ENCODE data around the gene BBS1. TPM values are rescaled to one million over a fixed set of nuclear protein-coding genes. Genes with fewer than 3 reads are reported as not detected.

BBS1 gene
- total RNA-seq, 1 donor from 2014 or later, result 33.5 TPM

DNA sequence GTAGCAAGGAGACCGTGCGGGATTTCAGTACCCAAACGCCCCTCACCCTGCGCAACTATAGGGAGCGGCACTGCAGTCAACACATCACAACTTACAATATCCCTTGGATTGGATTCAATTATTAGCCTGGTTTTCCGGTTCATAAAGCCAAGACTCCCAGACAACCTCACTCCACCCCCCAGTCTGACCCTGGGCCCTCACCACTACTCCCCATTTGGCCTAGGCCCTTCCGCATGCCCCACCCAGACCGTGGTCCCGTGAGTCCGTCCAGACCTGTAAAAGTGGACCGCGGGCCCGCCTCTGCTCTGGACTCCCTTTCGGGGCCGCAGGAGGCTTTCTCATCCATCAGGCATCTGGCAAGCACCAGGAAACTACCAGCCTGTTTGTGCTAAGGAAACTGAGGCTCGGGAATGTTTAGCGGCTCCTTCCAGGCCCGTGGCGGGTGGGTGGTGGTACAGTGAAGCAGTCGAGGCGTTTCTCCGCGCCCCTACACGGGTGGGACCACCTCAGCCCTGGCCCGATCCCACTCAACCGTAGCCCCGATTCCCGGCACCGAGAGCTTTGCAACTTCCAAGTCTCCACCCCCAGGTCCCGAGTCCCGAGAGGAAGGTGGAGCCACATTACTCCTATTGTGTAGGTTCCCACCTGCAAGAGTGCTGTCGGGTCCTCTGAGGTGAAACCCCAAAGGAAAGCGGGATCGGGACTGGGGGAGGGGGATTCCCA, 30.9 kb upstream of the BBS1 start:
- ATAC-seq, result peak; percentile 55
- Histone ChIP-seq H3K9me3 (no peaks in the 10 kb centered on the region), H3K27ac (peak overlapping the region; percentile 98), H3K36me3 (peaks cover 19% of the 10 kb centered on the region), H3K4me1 (peaks cover 15% of the 10 kb centered on the region), H3K27me3 (no peaks in the 10 kb centered on the region), H3K4me3 (peak overlapping the region; percentile 94)
- TF ChIP-seq, protein P1, sequence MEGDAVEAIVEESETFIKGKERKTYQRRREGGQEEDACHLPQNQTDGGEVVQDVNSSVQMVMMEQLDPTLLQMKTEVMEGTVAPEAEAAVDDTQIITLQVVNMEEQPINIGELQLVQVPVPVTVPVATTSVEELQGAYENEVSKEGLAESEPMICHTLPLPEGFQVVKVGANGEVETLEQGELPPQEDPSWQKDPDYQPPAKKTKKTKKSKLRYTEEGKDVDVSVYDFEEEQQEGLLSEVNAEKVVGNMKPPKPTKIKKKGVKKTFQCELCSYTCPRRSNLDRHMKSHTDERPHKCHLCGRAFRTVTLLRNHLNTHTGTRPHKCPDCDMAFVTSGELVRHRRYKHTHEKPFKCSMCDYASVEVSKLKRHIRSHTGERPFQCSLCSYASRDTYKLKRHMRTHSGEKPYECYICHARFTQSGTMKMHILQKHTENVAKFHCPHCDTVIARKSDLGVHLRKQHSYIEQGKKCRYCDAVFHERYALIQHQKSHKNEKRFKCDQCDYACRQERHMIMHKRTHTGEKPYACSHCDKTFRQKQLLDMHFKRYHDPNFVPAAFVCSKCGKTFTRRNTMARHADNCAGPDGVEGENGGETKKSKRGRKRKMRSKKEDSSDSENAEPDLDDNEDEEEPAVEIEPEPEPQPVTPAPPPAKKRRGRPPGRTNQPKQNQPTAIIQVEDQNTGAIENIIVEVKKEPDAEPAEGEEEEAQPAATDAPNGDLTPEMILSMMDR (IDR thresholded peaks at IDR 0.05), result no peak
- DNase-seq, result peak; percentile 81
- intact Hi-C loops (cut with DNase I), result no loop called here

DNA sequence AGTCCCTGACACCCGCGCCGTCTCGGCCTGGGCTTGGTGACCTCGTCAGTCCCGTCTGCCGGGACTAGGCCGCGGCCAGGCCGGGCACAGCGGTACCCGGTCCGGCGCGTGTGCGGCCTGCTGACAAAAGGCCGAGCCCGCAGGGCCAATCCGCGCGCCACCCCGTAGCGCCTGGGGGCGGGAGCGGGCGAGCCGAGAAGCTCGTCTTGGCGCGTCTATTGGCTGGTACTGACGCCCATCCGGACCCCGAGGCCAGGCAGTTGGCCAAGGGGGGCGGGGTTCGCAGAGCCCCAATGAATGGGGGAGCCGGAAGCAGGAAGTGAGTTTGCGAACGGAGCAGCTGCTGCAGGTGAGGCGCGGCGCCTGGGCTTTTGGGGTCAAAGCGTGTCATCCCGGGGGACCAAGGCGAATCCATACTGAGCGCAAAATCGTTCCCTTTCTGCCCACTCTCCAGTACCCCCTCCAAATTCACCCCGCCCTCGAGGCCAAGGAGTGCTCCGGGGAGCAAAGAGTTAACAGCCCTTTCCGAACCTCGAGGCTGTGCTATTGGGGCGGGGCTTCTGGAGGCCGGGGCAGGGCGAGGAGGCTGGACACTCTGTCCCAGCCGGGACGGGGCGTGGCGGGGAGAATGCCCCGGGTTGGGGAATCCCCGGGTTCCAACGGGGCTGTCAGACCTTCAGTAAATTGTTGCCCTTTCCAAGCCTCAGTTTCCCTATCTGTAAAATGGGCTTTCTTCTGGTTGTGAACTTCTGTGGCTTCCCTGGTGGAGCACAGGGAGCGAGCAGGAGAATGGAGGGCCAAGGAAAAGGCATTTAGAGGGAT, 30.1 kb upstream of the BBS1 start, which contains the start of gene DPP3:
Gene DPP3 (plus strand): TSS at position 318 of the 822 bp plus-strand sequence. CDS start 1,767 bp downstream, outside the sequence.
- Histone ChIP-seq H3K4me1 (peaks cover 15% of the 10 kb centered on the region), H3K9me3 (no peaks in the 10 kb centered on the region), H3K27ac (peak within 1 kb of the TSS; percentile 98), H3K27me3 (no peaks in the 10 kb centered on the region), H3K36me3 (peaks cover 22% of the 10 kb centered on the region), H3K4me3 (peak within 1 kb of the TSS; percentile 94)
- TF ChIP-seq, protein P1 (IDR thresholded peaks at IDR 0.05), result no peak
- intact Hi-C loops (cut with DNase I), result no loop called here
- DNase-seq (peak; percentile 99), ATAC-seq (peak; percentile 96)

DNA sequence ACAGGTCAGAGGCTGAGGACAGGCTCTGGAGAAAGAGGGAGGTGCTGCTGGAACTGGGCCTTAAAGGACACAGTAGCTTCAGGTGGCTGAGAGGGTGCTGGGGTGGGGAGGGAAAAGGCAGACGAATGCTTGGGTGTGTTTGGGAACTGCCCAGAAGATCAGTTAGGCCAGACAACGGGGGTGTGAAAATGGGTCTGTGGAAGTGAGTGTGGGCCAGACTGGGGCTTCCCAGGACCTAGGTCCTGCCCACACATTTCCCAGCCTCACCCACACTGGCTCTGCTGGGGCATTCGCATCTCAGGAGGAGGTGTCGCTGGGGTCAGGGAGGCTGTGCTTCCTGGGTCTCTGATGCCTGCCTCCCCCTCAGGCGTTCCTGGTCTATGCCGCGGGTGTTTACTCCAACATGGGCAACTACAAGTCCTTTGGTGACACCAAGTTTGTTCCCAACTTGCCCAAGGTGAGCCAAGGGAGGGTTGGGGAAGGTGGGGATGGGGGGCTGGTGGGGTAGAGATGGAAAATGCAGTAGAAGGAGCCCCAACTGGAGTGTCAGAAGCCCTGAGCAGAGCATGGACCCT, 25.5 kb upstream of the BBS1 start:
- DNase-seq, result no peak
- intact Hi-C loops (cut with DNase I), result no loop called here
- TF ChIP-seq, protein P1 (IDR thresholded peaks at IDR 0.05), result no peak
- Histone ChIP-seq H3K27me3 (no peaks in the 10 kb centered on the region), H3K4me3 (no peak overlapping the region), H3K9me3 (no peaks in the 10 kb centered on the region), H3K27ac (no peak overlapping the region), H3K36me3 (peaks cover 48% of the 10 kb centered on the region), H3K4me1 (peaks cover 6% of the 10 kb centered on the region)
- ATAC-seq, result no peak

DNA sequence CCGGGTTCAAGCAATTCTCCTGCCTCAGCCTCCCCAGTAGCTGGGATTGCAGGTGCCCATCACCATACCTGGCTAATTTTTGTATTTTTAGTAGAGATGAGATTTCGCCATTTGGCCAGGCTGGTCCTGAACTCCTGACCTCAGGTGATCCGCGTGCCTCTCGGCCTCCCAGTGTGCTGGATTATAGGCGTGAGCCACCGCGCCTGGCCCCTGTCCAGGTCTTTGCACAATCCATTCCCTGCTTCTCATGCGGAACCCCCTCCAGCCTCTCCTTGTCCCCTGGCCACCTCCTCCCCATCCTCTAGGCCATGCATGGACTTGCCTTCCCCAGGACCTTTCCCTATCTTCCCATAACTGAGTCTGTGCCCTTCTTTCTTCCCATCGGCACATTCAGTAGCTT, 21.5 kb upstream of the BBS1 start:
- ATAC-seq (no peak), DNase-seq (no peak)
- TF ChIP-seq, protein P1 (IDR thresholded peaks at IDR 0.05), result no peak
- H3K27ac ChIP-seq, result no peak overlapping the region
- no peak overlapping the region for H3K4me3 ChIP-seq
- H3K4me1 ChIP-seq, result no peaks in the 10 kb centered on the region
- no peaks in the 10 kb centered on the region for H3K27me3 ChIP-seq
- intact Hi-C loops (cut with DNase I), result no loop called here
- no peaks in the 10 kb centered on the region for H3K9me3 ChIP-seq
- H3K36me3 ChIP-seq, result peaks cover 59% of the 10 kb centered on the region

DNA sequence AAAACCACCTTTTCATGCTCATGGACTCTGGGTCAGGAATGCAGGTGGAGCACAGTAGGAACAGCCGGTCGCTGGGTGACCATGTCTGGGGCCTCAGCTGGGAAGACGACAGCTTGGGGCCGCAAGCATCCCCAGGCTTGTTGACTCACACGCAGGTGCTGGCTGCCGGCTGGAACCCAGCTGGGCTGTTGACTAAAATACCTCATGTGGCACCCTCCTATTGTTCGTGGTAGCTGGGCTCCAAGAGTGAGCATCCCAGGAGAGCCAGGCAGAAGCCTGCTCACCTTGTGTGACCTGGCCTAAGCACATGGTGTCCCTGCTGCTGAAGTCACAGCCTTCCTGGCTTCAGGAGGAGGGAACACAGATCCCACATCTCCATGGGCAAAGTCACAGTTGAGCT, 20.8 kb upstream of the BBS1 start:
- H3K4me3 ChIP-seq, result no peak overlapping the region
- DNase-seq (no peak), ATAC-seq (no peak)
- TF ChIP-seq, protein P1 (IDR thresholded peaks at IDR 0.05), result no peak
- no peaks in the 10 kb centered on the region for H3K27me3 ChIP-seq
- H3K27ac ChIP-seq, result no peak overlapping the region
- intact Hi-C loops (cut with DNase I), result no loop called here
- H3K9me3 ChIP-seq, result no peaks in the 10 kb centered on the region
- H3K36me3 ChIP-seq, result peaks cover 52% of the 10 kb centered on the region
- no peaks in the 10 kb centered on the region for H3K4me1 ChIP-seq
